HG03103 (cell line): ENCODE results near the gene KIF4B.
"Not testable (repeated sequence)": the region's sequence is repeated elsewhere in the genome, so short reads cannot be mapped to it uniquely, and the experiment has no call there.

Source experiments
- ATAC-seq: cut with Tn5 transposase; IDR thresholded peaks from one replicate; pipeline ENCODE4 v1.9.1; 2021; ENCODE audit warnings: low read depth; ENCODE audit not compliant: unreplicated experiment

KIF4B gene, protein sequence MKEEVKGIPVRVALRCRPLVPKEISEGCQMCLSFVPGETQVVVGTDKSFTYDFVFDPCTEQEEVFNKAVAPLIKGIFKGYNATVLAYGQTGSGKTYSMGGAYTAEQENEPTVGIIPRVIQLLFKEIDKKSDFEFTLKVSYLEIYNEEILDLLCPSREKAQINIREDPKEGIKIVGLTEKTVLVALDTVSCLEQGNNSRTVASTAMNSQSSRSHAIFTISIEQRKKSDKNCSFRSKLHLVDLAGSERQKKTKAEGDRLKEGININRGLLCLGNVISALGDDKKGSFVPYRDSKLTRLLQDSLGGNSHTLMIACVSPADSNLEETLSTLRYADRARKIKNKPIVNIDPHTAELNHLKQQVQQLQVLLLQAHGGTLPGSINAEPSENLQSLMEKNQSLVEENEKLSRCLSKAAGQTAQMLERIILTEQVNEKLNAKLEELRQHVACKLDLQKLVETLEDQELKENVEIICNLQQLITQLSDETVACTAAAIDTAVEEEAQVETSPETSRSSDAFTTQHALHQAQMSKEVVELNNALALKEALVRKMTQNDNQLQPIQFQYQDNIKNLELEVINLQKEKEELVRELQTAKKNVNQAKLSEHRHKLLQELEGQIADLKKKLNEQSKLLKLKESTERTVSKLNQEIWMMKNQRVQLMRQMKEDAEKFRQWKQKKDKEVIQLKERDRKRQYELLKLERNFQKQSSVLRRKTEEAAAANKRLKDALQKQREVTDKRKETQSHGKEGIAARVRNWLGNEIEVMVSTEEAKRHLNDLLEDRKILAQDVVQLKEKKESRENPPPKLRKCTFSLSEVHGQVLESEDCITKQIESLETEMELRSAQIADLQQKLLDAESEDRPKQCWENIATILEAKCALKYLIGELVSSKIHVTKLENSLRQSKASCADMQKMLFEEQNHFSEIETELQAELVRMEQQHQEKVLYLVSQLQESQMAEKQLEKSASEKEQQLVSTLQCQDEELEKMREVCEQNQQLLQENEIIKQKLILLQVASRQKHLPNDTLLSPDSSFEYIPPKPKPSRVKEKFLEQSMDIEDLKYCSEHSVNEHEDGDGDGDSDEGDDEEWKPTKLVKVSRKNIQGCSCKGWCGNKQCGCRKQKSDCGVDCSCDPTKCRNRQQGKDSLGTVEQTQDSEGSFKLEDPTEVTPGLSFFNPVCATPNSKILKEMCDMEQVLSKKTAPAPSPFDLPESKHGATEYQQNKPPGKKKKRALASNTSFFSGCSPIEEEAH

DNA sequence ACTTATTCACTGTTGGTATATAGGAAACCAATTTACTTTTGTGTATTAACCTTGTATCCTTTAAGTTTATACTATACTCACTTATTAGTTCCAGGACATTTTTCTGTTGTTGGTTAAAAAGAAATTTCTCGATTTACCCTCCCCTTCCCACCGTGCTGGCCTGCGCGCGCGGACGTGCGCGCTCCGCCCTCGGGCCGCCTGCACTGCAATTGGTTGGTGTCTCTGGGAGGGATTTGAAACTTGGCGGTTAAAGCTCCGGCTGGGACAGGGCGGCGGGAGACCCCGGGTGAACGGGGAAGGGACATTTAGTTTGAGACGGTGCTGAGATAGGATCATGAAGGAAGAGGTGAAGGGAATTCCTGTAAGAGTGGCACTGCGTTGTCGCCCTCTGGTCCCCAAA lies at the start of gene KIF4B:
TSS of gene KIF4B (plus strand) at position 230 of the 400 bp plus-strand sequence. CDS start at position 335, 105 bp downstream.
- ATAC-seq = no peak

- no peak for ATAC-seq
These were observed 47.3 kb upstream of the KIF4B start for GRCh38 chr5:154966081-154966841.

DNA sequence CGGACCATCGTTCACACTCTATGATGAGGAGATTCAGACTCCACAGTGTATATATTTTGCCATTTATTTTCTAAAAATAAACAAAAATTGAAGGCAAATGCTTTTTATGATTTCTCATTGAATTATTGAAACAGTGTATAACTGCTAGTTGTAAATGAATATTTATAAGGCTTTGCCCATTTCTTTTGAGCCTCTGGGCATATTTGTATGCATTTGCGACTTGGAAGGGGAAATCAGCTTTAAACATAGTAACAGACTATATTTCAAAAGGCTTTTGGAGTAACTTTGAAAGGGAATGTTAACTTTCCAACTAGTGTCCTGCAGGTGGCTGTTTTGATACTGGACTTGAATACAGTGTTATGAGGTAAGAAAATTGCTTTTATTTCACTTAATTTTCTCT lies 46.7 kb upstream of the KIF4B start:
- no peak for ATAC-seq

- ATAC-seq = no peak
These were observed 46.0 kb upstream of the KIF4B start for GRCh38 chr5:154967421-154968024.

GRCh38 chr5:154968953-154969352 lies 44.6 kb upstream of the KIF4B start:
- ATAC-seq = no peak

DNA sequence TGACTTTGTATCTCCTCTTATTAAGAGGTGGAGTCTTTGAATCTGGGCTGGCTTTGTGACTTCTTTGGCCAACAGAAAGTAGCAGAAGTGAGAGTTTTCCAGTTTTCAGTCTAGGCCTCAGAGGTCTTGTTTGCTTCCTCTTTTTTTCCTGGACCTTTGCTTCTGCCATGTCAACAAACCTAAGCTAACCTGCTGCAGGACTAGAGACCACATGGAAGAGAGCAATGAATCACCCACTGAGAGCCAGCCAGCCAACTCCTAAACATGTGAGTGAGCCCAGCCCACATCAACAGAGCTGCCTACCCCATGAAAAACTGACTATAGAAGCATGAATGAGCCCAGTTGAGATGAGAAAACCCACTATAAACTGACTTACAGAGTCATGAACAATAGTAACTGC lies 42.8 kb upstream of the KIF4B start:
- no peak for ATAC-seq

- no peak for ATAC-seq
These were observed 42.1 kb upstream of the KIF4B start for GRCh38 chr5:154971501-154971900.

GRCh38 chr5:154972476-154973080 lies 41.0 kb upstream of the KIF4B start:
- no peak for ATAC-seq

GRCh38 chr5:154976082-154976481 lies 37.5 kb upstream of the KIF4B start:
- ATAC-seq = not testable (repeated sequence)

GRCh38 chr5:154977409-154977808 lies 36.1 kb upstream of the KIF4B start:
- ATAC-seq = no peak

- not testable (repeated sequence) for ATAC-seq
These were observed 35.3 kb upstream of the KIF4B start for GRCh38 chr5:154978294-154978693.

- ATAC-seq = no peak
These were observed 28.5 kb upstream of the KIF4B start for GRCh38 chr5:154984946-154985516.

DNA sequence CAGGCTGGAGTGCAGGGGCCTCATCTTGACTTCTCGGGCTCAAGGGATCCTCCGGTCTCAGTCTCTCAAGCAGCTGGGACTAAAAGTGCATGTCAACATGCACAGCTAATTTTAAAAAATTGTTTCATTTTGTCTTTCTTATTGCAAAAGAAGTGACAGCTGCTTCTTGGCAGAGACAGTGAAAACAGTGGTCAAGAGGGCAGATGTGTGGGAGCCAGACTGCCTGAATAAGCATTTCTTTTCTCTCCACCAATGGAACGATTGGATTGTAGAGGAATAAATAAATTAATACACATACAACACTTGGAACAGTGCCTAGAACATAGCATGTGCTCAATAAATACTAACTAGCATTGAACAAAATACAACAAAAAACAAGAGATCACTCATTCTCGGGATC lies 27.4 kb upstream of the KIF4B start:
- no peak for ATAC-seq

GRCh38 chr5:154989626-154990025 lies 23.9 kb upstream of the KIF4B start:
- no peak for ATAC-seq

DNA sequence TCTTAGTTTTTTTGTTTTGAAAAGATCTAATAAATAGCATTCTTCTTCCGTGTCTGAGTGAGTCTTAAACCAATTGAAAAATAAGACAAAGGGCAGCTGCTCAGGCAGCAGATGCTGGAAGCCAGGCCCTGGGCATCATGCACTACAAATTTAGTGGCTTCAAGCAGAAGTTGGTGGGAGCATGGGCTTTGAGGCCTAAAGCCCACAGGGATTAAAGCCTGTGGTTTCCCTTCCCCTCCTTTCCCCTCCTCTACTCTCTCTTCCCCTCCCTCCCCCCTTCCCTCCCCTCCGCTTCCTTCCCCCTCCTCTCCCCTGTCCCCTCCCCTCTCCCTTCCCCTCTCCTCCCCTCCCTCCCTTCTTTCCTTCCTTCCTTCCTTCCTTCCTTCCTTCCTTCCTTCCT lies 20.1 kb upstream of the KIF4B start:
- ATAC-seq = no peak

- no peak for ATAC-seq
These were observed 17.9 kb upstream of the KIF4B start for GRCh38 chr5:154995679-154996078.

DNA sequence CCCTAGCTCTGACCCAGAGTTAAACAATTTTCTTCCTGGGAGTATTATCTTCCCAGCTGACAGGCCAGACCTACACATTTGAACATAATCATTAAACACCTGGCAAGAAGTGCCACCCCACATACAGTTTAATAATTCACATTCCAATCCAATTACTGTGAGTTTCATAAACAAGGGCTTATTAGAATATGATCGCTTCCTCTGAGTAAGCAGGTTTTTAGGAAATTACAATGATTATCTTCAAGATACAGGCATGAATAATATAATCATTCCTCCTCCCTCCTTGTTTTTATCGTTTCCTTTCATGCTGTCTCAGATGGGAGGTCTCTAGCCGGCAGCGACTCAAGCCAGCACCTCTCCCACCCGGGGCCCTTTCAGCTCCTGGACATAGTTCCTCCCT lies 15.8 kb upstream of the KIF4B start:
- no peak for ATAC-seq

GRCh38 chr5:154999865-155000264 lies 13.7 kb upstream of the KIF4B start:
- peak; percentile 71 for ATAC-seq

GRCh38 chr5:155001523-155001922 lies 12.0 kb upstream of the KIF4B start:
- ATAC-seq = no peak
